ENCODE results near the gene FRMD4A. TPM values are rescaled to one million over a fixed set of nuclear protein-coding genes. Genes with fewer than 3 reads are reported as not detected.

Gene FRMD4A
- total RNA-seq, 2 donors from 2014 or later, result 37.8 to 41.6 TPM

DNA sequence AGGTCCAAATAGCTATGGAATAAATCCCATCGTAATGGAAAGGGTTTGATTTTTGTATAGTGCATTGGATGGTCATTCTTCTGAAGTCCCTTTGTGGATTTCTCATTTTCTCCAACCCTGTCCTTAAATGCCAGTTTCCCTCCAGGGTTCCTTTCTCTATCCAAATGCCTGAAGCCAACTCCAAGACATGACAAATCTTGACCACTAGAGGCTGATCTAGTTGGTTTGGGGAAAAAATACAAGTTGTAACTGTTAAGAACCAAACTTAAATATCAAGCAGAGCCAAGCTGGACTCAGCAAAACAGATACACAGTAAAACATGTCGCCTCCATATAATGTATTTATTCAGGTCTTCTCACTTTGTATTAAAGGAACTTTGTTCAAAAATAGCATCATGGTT is 28.7 kb downstream of the FRMD4A start:
- no peak for DNase-seq (ENCODE audit: low spot score)
- intact Hi-C loops (cut with DNase I), result no loop called here

DNA sequence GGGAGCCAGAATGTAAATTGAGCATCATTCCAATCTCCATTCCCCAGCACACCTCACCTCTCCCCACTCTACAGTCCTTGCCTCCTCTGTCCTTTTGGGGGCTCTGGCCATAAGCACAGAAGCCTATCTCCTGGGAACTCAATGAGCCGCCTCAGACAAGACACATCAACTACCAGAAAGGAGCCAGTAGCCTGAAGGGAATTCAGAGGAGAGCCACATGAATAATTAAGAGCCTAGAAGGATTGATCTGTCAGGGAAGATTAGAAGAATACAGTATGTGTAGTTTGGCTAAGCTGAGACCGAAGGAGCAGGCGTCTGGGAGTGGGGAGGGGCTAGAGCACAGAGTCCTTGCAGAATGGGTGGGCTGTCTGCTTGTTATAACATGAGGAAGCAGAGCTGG is 31.2 kb downstream of the FRMD4A start:
- DNase-seq (ENCODE audit: low spot score), result no peak
- intact Hi-C loops (cut with DNase I), result no loop called here

DNA sequence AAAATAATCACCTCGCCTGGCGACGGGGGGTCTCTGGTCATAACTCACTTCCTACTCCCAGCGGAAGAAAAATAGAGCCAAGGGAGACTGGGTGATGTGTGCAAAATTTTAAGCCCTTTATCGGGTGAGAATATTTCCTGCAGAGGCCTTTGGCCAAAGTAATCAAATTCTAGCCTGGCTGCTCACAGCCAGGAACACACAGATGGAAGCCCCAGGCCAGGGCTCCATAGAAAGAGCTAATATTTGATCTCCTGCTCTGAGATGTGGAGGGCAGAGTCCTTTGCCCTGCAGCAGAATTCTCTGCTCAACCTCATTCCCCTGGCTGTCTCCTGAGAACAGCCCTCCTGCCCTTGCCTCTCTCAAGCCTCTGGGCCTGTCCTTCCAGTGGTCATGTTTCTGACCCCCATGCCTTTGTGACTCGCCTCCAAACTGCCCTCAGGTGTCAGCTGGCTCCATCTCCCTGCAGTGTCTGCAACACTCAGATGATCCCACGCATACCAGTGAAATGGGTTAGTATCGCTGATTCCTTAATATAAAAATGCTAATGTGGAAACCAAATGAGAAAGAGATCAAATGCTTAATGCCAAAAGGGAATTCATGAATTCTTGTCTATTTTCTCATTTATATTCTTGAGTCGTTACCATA is 34.5 kb downstream of the FRMD4A start:
- intact Hi-C loops (cut with DNase I), result no loop called here
- no peak for DNase-seq (ENCODE audit: low spot score)

DNA sequence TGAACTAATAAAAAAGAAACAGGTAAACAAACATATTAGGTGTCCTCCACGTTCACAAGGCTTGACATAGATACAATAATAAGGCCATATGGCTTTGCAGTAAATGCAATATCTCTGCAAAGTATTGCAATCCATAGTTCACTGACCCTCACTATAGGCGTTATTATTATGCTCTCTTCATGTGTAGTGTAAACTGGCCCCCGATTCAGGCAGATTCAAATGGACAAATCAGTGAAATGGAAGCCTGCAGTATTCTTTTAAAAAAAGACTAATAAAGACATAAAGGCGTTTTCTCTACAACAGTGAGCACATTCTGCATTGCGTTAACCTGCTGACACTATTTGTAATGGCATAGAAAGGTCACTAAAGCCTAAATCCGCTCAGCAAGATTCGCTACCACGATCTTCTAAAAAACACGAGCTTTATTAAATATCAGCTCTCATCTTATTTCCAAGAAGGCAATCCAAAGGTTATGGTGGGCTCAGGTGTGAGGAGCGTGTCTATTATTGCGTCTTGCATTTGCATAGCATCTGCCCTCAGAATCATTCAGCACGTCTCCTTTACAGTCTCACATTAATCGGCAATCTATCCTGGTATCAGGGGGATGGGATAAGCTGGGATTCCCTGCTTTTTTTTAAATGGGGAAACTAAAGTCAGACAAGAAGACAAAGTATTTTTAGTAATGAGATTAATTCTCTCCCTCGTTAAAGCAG is 36.2 kb downstream of the FRMD4A start:
- no peak for DNase-seq (ENCODE audit: low spot score)
- intact Hi-C loops (cut with DNase I), result no loop called here

DNA sequence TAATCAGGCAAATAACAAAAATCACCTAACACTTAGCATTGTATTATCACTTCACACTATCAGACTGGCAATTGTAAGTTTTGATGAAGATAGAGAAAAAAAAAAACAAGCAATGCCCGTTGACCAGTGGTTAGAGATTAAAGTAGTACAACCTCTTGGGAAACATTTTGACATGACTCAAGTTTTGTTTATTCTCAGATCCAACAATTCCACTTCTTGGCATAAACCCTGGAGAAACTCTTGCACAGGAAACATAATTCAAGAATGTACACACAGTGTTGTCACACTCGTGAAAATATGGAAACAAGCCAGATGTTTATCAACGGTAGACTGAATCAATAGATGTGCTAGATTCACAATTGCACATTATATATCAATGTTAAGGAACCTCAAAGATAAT is 37.2 kb downstream of the FRMD4A start:
- no peak for DNase-seq (ENCODE audit: low spot score)
- intact Hi-C loops (cut with DNase I), result no loop called here

DNA sequence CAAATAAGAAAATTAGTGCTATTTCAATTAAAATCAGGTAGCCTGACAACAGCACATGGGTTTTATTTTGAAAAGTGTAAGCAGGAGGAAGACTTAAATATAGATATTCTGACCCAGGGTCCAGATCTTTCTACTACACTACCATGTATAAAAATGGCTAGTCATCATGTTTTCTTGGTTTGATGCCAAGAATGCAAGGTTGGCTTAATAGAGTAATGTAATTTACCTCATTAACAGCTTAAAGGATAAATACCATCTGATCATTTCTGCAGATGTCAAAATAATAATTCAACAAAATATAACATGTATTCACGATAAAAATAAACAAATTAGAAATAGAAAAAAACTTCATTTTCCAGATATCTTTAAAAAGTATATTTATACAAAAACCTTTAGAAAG is 39.4 kb downstream of the FRMD4A start:
- intact Hi-C loops (cut with DNase I), result no loop called here
- DNase-seq (ENCODE audit: low spot score), result no peak

DNA sequence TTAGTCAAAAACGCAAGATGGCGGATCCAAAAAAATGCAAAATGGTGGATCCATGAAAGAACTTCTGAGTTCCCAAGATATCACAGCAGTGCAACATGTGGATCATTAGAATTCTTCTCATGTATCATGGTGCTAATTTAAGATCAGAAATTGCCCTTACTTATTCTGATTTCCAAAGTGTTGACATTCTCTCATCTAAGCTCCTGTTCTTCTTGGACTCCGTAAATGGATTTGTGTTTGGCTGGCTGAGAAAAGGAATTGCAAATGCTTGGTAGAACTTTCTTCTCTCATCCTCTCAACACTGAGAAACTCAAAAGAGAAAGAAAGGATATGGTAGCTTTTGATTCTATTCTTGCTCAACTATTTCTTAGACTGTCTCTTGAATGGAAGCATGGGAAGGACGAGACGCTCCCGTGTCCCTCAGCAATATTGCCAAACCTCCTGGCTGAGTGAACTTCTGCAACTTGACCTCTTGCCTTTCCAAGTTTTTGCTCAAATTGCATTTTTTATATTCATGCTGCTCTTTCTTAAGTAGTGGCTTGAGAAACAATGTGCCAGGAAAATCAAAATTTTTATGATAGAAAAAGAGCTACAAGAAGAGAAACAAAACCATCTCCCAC is 44.7 kb downstream of the FRMD4A start:
- intact Hi-C loops (cut with DNase I), result no loop called here
- DNase-seq (ENCODE audit: low spot score), result no peak

DNA sequence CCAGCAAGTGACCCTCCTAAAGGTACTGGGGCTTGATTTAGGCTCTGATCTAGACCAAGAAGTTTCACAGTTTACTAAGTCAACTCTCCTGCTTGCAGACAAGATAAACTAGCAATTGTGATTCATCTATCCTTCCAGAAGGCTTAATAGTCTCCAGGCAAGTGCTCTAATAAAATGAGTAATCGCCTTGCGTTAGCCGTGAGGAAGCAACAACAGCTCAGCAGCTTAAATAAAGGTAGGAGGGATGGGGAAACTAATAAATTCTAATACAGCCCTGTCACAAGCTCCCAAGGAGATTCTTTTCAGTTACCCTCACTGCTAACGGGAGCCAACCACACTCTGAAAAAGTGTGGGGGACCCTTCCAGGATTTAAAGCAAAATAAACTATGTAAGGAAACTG is 48.4 kb downstream of the FRMD4A start:
- intact Hi-C loops (cut with DNase I), result no loop called here
- DNase-seq (ENCODE audit: low spot score), result no peak

DNA sequence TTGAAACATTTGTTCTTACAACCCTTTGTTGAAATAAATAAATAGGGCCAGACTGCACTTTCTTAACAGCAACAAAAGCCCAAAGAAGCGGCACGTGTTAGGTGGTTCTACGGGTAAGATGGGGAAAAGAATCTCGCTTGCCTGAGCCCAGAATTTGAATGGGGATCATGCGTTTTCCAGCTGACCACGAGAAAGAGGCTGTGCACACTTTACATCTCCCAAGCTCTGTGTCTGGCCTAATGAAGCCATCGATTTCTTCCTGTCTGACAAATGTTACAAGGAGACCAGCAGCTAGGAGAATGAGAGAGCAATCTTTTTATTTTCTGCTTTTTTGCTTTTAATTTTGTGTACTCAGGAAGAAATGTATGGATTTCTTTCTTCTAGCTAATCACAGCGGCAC is 52.2 kb downstream of the FRMD4A start:
- intact Hi-C loops (cut with DNase I), result no loop called here
- no peak for DNase-seq (ENCODE audit: low spot score)

DNA sequence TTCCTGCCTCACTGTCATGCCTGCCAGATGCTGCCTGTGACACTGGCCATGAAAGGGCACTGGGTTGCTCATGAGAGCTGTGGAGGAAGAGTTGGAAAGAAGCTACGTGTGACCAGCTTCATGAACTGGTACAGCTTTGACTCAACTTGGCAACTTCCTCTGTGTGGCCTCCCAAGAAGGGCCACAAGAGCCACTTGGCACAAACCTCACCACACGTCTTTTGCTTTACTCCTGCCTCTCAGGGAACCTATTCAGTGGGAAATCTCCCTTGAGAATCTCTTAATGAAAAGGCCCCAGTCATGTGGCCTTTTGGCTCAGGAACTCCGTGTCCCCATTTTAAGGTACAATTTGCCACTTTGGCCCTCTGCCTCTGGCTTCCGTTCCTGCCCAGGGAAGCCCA is 54.5 kb downstream of the FRMD4A start:
- no peak for DNase-seq (ENCODE audit: low spot score)
- intact Hi-C loops (cut with DNase I), result no loop called here

DNA sequence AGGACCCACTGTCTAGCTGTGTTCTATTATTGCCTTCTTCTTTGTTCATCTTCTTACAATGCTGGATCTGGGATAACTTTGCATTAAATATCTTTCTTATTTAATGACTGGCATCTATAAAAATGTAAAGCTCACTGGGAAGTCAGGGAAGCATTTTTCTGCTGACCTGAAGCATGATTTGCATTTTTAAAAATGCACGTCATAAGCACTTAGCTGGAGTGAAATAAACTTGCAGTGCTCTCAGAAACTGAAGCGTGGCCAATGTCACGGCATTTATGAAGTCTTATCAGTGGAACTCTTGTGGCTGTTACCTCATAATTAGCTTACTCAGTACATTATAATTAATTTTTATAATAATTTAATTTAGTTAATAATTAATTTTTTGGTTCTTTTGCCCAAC is 59.1 kb downstream of the FRMD4A start:
- intact Hi-C loops (cut with DNase I), result no loop called here
- no peak for DNase-seq (ENCODE audit: low spot score)

DNA sequence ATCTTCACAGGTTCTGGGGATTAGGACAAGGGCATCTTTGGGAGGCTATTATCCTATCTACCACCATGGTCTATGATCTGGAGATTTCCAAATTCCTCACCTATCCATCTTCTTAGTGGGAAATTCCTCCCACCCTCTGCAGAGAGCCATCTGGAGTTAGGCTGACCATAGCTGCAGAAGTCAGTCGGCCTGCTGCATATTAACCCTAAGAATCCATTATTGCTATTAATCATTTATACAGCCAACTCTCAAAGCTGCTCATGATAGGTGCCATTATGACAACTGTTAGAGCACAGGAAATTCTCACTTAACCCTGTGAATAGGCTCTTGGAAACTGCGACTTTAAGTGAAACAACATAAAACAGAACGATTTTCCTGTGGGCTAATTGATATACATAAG is 60.4 kb downstream of the FRMD4A start:
- intact Hi-C loops (cut with DNase I), result no loop called here
- DNase-seq (ENCODE audit: low spot score), result no peak

DNA sequence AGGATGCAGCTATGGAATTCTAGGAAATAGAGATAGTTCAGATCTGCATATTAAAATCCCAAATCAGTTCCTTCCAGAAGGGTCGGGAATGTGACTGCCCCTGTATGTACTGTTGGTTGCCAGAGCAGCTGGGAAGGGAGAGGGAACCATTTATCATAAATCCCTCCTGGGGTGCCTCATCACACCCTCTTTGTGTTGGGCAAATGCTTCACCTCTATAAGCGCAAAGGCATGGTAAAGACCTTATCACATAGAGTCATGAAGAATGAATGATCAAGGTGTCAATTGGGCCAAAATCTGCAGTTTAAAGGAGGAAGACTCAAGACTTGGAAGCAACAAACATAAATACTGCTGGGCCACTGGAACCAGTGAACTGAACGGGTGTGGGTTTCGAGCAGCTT is 65.0 kb downstream of the FRMD4A start:
- DNase-seq (ENCODE audit: low spot score), result no peak
- intact Hi-C loops (cut with DNase I), result no loop called here

DNA sequence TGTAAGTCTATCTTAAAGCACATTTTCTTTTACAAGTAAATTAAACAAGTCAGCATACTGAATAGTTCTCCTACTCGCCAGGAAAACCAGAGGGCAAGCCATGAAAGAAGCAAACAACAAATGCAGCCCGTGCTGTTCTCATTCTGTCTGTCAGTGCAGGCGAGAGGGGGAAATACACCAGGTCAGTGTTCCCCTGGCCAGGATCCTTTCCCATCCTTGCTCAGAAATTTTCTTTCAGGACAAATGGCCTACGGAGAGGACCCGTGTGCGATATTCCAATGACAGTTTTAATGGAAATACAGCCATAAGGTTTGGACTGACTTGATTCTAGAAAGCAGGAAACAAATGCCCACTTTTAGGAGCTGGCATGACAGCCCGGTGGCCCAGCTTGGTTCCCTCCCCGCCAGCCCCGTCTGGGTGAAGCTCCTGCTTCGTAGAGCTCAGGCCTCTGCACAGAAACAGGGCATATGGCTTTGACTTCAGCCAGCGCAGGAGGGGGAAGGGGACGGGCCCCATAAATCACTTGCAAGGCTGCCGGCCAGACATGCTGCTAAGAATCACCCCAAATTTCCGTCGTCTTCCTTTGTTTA is 67.8 kb downstream of the FRMD4A start:
- intact Hi-C loops (cut with DNase I), result no loop called here

DNA sequence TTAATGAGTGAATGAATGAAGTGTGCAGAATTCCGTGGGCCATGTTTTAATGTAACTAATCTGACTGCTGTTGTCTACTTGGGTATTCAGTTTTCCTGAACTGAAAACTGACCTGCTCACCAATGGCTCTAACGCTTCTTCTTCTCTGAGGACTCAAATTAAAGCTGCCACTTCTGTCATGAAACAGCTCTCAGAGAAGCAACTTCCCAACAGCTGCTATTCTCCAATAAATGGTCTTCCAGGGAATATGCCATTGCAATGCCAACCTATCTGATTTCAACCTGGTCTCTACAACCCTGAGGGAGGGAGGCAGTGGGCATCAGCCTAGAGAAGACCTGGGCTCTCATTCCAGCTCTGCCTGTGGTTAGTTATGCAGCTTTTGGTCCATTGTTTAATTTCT is 69.4 kb downstream of the FRMD4A start:
- no peak for DNase-seq (ENCODE audit: low spot score)
- intact Hi-C loops (cut with DNase I), result no loop called here

More for the DNA sequence above, 67.8 kb downstream of the FRMD4A start:
- DNase-seq (ENCODE audit: low spot score), result no peak

DNA sequence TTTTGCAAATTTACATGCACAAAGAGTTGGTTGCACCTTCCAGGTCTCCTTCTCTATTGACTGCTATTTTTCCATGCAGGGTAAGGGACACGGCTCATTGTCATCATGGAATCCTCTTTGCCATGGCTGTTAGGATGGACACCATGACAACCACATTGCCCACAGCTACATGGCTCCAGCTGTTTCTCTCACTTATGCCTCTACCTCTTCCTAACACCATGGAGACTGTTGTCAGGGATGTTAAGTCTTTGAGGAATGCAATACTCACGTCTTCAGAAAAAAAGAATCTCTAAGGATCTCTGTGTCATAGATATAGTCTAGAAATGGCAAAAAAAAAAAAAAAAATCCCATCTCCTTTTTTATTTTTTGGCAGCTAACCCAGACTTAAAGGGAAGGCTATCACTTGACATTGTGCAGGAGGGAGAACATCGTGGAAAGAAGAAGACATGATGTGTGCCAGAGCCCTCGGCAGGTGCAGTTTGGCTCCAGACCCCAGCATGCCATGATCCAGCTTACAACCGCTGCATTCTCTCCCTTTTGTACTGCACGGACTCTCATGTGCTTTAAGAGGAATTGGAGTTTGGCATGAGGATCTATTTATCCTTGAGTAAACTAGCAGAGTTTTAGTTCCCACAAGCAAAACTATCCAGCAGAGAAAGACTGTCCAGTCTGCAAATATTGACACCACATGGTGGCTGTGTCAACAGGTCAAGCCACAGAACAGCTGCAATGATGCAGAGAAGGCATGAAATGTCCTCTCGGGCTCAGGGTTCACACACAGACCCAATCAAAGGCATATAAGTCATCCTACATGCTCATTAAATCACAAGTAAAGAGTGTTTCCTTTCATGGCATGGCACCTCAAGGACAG is 70.8 kb downstream of the FRMD4A start:
- no peak for DNase-seq (ENCODE audit: low spot score)
- intact Hi-C loops (cut with DNase I), result no loop called here

DNA sequence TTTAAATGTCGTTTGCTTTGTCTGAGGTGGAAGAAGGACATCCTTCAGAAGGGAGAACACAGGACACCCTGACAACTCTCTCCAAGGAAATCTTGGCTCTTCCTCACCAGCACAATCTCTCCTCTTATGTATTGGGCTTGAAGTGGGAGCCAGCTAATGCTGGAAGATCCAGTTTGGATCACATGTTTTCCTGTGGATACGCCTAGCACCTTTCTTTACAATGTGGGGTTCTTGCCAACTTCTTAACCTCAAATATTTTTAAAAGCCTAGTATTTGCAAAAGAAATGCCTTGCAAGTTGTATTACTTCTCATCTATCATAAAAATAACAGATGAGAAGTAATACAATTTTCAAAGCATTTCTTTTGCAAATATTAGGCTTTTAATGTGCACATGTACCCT is 76.4 kb downstream of the FRMD4A start:
- intact Hi-C loops (cut with DNase I), result no loop called here
- no peak for DNase-seq (ENCODE audit: low spot score)

DNA sequence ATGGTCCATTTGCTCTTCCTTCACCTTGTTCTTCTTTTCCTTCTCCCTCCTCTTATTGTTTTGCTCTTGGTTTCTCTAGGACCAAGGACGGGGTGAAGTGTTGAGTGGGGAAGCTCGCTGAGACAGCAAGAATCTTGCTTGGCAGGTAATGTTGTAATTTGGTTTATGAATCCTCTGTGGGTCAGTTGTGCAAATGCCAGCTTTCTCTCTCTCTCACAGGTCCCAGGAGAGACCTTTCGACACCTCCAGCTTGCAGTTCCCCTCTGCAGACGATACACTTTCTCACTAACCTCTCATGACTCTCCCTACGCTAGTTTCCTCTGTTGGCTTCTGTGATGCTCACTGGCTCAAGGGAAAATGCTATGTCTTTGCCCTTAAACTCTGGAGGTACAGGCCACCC is 77.0 kb downstream of the FRMD4A start:
- DNase-seq (ENCODE audit: low spot score), result no peak
- intact Hi-C loops (cut with DNase I), result no loop called here

DNA sequence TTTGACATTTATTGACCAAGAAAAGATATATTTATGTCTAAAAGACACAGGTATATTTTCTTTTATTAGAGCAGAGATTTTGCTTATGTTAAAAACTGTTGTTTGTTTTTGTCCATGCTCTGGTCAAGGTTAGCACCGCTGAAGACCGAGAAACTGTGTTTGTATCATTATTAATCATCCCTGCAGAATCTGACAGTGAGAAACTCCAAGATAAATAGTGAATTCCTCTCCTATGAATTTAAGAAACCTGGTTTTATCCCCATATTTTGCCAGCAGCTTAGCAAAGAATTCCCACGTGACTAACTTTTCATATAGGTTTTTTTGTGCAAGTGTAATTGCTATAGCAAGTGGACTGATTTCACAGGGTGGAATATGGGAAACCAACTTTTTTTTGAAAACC is 77.6 kb downstream of the FRMD4A start:
- intact Hi-C loops (cut with DNase I), result no loop called here
- DNase-seq (ENCODE audit: low spot score), result no peak
